Kidney epithelial cell (primary cell): ENCODE results near the gene AMDHD2. TPM values are rescaled to one million over a fixed set of nuclear protein-coding genes. Genes with fewer than 3 reads are reported as not detected.

Experiments
- DNase-seq: peaks from one replicate; pipeline ENCODE4 v3.0.0-alpha.2; 2010; ENCODE audit warnings: low read depth
- H3K27me3 ChIP-seq: 2 replicates; pipeline ENCODE4 v1.6.0; 2011; ENCODE audit warnings: low read length; ENCODE audit not compliant: control insufficient read depth, insufficient read depth
- H3K36me3 ChIP-seq: 2 replicates; pipeline ENCODE4 v1.5.1; 2011; ENCODE audit warnings: low read length; ENCODE audit not compliant: control insufficient read depth, insufficient read depth
- H3K4me3 ChIP-seq: 2 replicates; pipeline ENCODE4 v1.5.1; 2011; ENCODE audit warnings: low read depth, mild to moderate bottlenecking, control low read depth, low read length
- total RNA-seq: library from RNA; depleted of rRNA; stranded (reverse); fragments of >200 nt; gene quantifications from 2 replicates; pipeline ENCODE4 v1.2.3, GENCODE V29; 2015
- TF ChIP-seq, protein P1 (sequence below): IDR thresholded peaks from 2 replicates; pipeline ENCODE4 v1.5.1; 2011; ENCODE audit warnings: mild to moderate bottlenecking, moderate library complexity, low read length, control low read depth, inconsistent platforms; ENCODE audit not compliant: insufficient read depth, poor library complexity, severe bottlenecking

The AMDHD2 gene
- 76.0 and 87.5 TPM in 2 replicates for total RNA-seq

- TF ChIP-seq, protein P1, sequence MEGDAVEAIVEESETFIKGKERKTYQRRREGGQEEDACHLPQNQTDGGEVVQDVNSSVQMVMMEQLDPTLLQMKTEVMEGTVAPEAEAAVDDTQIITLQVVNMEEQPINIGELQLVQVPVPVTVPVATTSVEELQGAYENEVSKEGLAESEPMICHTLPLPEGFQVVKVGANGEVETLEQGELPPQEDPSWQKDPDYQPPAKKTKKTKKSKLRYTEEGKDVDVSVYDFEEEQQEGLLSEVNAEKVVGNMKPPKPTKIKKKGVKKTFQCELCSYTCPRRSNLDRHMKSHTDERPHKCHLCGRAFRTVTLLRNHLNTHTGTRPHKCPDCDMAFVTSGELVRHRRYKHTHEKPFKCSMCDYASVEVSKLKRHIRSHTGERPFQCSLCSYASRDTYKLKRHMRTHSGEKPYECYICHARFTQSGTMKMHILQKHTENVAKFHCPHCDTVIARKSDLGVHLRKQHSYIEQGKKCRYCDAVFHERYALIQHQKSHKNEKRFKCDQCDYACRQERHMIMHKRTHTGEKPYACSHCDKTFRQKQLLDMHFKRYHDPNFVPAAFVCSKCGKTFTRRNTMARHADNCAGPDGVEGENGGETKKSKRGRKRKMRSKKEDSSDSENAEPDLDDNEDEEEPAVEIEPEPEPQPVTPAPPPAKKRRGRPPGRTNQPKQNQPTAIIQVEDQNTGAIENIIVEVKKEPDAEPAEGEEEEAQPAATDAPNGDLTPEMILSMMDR = no peak
- H3K36me3 ChIP-seq = peaks cover 6% of the 10 kb centered on the region
- peak within 1 kb of the TSS; percentile 70 for H3K4me3 ChIP-seq
- no peaks in the 10 kb centered on the region for H3K27me3 ChIP-seq
- peak; percentile 37 for DNase-seq
Observed at GRCh38 chr16:2520097-2520783, at the start of gene AMDHD2. TSS of gene AMDHD2 (plus strand) at chr16:2520371. CDS start at chr16:2520459, 88 bp downstream.

GRCh38 chr16:2470603-2471015 lies 49.6 kb upstream of the AMDHD2 start:
- Histone ChIP-seq H3K4me3 (no peak overlapping the region), H3K27me3 (peaks cover 13% of the 10 kb centered on the region), H3K36me3 (no peaks in the 10 kb centered on the region)
- DNase-seq = no peak
- TF ChIP-seq, protein P1 = no peak

DNA sequence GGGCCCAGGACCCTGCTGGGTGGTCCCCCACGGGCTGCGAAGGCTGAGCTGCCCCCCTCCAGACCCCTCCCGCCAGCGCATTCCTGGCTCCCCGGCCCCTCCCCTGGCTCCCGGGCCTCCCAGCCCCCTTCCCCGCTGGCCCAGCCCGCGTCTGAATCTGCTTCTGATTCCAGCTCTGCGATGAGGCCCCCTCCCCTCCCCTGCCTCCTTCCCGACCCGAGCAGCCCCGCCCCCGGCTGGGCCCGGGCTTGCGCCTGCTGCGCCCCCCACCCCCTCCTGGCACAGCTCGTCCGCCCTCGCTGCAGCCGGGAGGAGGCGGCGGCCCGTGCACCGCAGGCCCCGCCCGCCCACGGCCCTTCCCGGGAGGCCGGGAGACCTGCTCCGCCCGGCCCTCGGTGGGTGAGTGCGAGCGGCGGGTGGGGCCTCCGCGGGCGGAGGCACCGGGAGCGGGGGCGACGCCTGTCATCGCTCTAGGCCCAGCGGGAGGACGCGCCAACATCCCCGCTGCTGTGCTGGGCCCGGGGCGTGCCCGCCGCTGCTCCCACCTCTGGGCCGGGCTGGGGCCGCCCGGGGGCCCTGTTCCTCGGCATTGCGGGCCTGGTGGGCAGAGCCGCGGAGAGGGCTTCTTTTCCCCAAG lies 49.0 kb upstream of the AMDHD2 start, which contains the start of gene NTN3:
Gene NTN3 (plus strand): TSS at position 282 of the 637 bp plus-strand sequence. CDS start 405 bp downstream, outside the sequence.
- peak within 1 kb of the TSS; percentile 9 for H3K4me3 ChIP-seq
- TF ChIP-seq, protein P1 = no peak
- no peak for DNase-seq
- no peaks in the 10 kb centered on the region for H3K36me3 ChIP-seq
- peaks cover 13% of the 10 kb centered on the region for H3K27me3 ChIP-seq

- peaks cover 13% of the 10 kb centered on the region for H3K27me3 ChIP-seq
- TF ChIP-seq, protein P1 = no peak
- H3K4me3 ChIP-seq = peak overlapping the region; percentile 9
- no peak for DNase-seq
- no peaks in the 10 kb centered on the region for H3K36me3 ChIP-seq
Observed at GRCh38 chr16:2471653-2472487, 48.3 kb upstream of the AMDHD2 start.

DNA sequence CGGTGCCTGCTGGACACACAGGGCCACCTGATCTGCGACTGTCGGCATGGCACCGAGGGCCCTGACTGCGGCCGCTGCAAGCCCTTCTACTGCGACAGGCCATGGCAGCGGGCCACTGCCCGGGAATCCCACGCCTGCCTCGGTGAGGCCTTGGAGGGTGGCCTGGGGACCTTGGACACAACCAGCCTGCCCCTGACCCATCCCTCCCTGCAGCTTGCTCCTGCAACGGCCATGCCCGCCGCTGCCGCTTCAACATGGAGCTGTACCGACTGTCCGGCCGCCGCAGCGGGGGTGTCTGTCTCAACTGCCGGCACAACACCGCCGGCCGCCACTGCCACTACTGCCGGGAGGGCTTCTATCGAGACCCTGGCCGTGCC lies 47.7 kb upstream of the AMDHD2 start:
- no peak for DNase-seq
- TF ChIP-seq, protein P1 = no peak

More for the DNA sequence above, 47.7 kb upstream of the AMDHD2 start:
- H3K27me3 ChIP-seq = peaks cover 13% of the 10 kb centered on the region
- no peaks in the 10 kb centered on the region for H3K36me3 ChIP-seq
- no peak overlapping the region for H3K4me3 ChIP-seq
